Measurements from ENCODE around the gene LOXHD1. TPM values are rescaled to one million over a fixed set of nuclear protein-coding genes. Genes with fewer than 3 reads are reported as not detected.

Gene LOXHD1
- total and polyA plus RNA-seq, 2 of the 4 experiments (the other 2 are of a cell fraction), result not detected

- ChIA-PET CTCF (no interaction called here), POLR2A (ENCODE audit: unreplicated experiment) (no interaction called here)
- peak; percentile 7 for DNase-seq
- no peak overlapping the region for H2AK5ac ChIP-seq (ENCODE audit: low read depth, low read length)
- no peak overlapping the region for H3K4me3 ChIP-seq (ENCODE audit: insufficient read depth, low read depth, low read length)
- no peak overlapping the region for H2BK5ac ChIP-seq (ENCODE audit: low read depth, low read length, poor library complexity, severe bottlenecking)
- no peak overlapping the region for H3K27ac ChIP-seq (ENCODE audit: insufficient read depth, low read length)
- no peak overlapping the region for H3K18ac ChIP-seq (ENCODE audit: low read depth, low read length)
- no peaks in the 10 kb centered on the region for H3K79me1 ChIP-seq (ENCODE audit: low read depth in 1 of 2, low read length in 2 of 2)
- no peak overlapping the region for H4K8ac ChIP-seq (ENCODE audit: low read depth in 2 of 2, low read length in 2 of 2)
- no peak overlapping the region for H3K14ac ChIP-seq (replicated peaks; ENCODE audit: low read depth, low read length)
- H3K4me2 ChIP-seq (ENCODE audit: low read depth, low read length), result no peak overlapping the region
- H3K56ac ChIP-seq (ENCODE audit: extremely low read depth, insufficient read depth, low read length), result no peak overlapping the region
- no peak overlapping the region for H2BK15ac ChIP-seq (ENCODE audit: low read depth, low read length)
- no peak overlapping the region for H3K4ac ChIP-seq (ENCODE audit: low read depth, low read length)
- no peaks in the 10 kb centered on the region for H4K20me1 ChIP-seq (ENCODE audit: insufficient read depth, low read length)
- no peaks in the 10 kb centered on the region for H3K9me3 ChIP-seq (ENCODE audit: control insufficient read depth, insufficient read depth, low read length)
- WGBS, 2 experiments (ENCODE audit: extremely low coverage in 2 of 2, insufficient read length in 1 of 2), result no CpG with 5 or more reads among the region's 6 CpGs
- peaks cover 9% of the 10 kb centered on the region for H3K27me3 ChIP-seq (ENCODE audit: control insufficient read depth, insufficient read depth, low read length)
- H3K9ac ChIP-seq (ENCODE audit: low read depth, low read length), result no peak overlapping the region
- dilution Hi-C loops (cut with HindIII; ENCODE audit: low sequenced_read_pairs, unreplicated experiment), result no loop called here
- H2AFZ ChIP-seq (replicated peaks; ENCODE audit: low read length, poor library complexity), result no peak overlapping the region
- in situ Hi-C loops (cut with MboI; ENCODE audit: low sequenced_read_pairs), result loop anchor here (25.0 kb wide), 1 partner anchor 1010 kb away; no protein-coding TSS in a partner anchor
- no peak overlapping the region for H3K23ac ChIP-seq (ENCODE audit: low read depth, low read length)
- H2BK120ac ChIP-seq (ENCODE audit: low read depth, low read length), result no peak overlapping the region
- intact Hi-C loops (cut with micrococcal nuclease), result no loop called here
- BruUV-seq (replicated peaks), result no TSS peak
- no peaks in the 10 kb centered on the region; the same call in 1 of the 2 replicates for H3K9me1 ChIP-seq (ENCODE audit: insufficient read depth, low read length)
- no peak overlapping the region for H4K5ac ChIP-seq (ENCODE audit: low read depth, low read length)
- H3K4me1 ChIP-seq (ENCODE audit: control insufficient read depth, insufficient read depth, low read length), result no peaks in the 10 kb centered on the region
- no peak overlapping the region for H4K91ac ChIP-seq (ENCODE audit: insufficient read depth, low read depth, low read length)
- H3K36me3 ChIP-seq (ENCODE audit: control insufficient read depth, insufficient read depth, low read length), result no peaks in the 10 kb centered on the region
- ATAC-seq (ENCODE audit: low read depth), result no peak
- H2BK20ac ChIP-seq (ENCODE audit: low read depth, low read length), result no peak overlapping the region
- no peak overlapping the region for H2AK9ac ChIP-seq (replicated peaks; ENCODE audit: low read depth, low read length, poor library complexity)
- TF ChIP-seq USF2 (IDR thresholded peaks at IDR 0.05; ENCODE audit: low read depth, low read length) (no peak), POLR2A (IDR thresholded peaks at IDR 0.05; ENCODE audit: low read depth, low read length) (no peak), ELK1 (IDR thresholded peaks at IDR 0.05; ENCODE audit: borderline replicate concordance, low read depth, low read length) (no peak), CEBPB (IDR thresholded peaks at IDR 0.05; ENCODE audit: low read depth, low read length) (no peak), NFE2L2 (IDR thresholded peaks at IDR 0.05; ENCODE audit: low read depth, low read length) (no peak), BHLHE40 (IDR thresholded peaks at IDR 0.05; ENCODE audit: low read depth, low read length) (no peak), CTCF (conservative IDR thresholded peaks at IDR 0.05; ENCODE audit: low read depth, low read length) (no peak), RFX5 (IDR thresholded peaks at IDR 0.05; ENCODE audit: low read depth, low read length) (no peak), RCOR1 (IDR thresholded peaks at IDR 0.05; ENCODE audit: insufficient replicate concordance, low read length) (no peak), SMC3 (IDR thresholded peaks at IDR 0.05; ENCODE audit: low read depth, low read length) (no peak), FOS (IDR thresholded peaks at IDR 0.05; ENCODE audit: low read depth, low read length) (no peak), MAZ (IDR thresholded peaks at IDR 0.05; ENCODE audit: borderline replicate concordance, low read depth, low read length) (no peak), MXI1 (IDR thresholded peaks at IDR 0.05; ENCODE audit: borderline replicate concordance, low read depth, low read length) (no peak), CHD1 (IDR thresholded peaks at IDR 0.05; ENCODE audit: low read depth, low read length) (no peak), MAFK (IDR thresholded peaks at IDR 0.05; ENCODE audit: low read depth, low read length) (no peak)
Measured at GRCh38 chr18:46672062-46672970, 15.3 kb upstream of the LOXHD1 start.
